ENCODE data around the gene WDR70.

The WDR70 gene

DNA sequence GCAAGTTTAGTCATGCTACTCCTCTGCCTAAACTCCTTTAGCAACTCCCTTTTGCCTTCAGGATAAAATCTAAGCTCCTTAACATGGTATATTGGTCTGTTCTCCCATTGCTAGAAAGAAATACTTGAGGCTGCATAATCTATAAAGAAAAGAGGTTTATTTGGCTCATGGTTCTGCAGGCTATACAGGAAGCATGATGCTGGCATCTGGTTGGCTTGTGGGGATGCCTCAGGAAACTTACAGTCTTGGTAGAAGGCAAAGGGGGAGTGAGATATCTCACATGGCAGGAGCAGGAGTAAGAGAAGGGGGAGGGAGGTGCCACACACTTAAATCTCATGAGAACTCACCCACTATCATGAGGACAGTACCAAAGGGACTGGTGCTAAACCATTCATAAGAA lies 315.7 kb downstream of the WDR70 start:
- no peak for DNase-seq

DNA sequence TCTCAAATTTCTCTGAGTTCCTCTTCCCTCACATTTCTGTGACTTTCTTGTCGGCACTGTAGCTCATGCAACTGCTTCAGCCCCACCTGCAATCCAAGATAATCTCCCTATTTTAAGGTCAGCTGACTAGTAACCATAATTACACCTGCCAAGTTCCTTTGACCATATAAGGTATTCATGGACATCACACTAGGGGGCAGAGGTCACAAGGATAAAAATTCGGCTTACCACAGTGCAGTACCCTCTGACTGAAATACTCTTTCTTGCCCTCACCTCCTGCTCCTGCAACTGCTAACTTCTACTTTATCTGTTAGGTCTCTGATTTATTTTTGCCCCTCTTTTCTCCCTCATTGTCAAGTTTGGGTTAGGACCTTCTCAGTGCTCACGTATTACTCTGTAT lies 316.5 kb downstream of the WDR70 start:
- DNase-seq = no peak

DNA sequence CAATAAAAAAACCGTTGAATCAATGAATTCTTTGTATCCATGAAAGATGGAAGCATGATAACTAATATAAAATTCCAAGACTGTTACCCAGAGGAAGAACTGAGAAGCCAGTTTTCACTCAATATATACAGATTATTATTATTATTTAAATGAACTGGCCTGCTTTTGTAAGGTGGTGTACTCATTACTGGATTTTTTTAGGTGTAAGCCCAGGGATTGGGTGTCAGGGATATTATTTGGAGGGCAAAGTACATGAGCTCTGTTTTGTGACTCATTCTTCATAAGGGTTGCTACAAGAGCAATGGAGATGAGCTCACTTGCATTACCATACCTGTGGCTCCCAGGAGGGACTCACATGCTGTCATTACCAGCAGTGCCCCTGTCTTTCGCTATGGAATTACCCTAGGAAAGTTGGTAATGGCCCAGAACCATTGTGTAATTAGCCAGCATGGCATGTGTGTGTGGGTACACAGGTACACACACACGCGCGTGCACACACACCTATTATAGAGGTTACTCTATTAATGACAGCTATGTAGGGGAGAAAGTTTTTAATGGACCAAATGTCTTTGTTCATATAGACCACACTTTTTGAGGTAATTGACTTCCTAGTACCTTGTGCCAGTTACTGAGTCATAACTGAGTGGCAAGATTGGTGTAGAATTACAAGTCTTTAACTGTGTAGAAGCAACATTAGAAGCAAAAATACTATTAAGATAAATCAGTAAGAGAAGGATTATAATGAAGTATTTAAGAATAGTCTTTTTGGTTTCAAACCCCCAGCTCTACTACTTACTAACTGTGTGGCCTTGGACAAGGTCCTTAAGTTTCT lies 317.3 kb downstream of the WDR70 start:
- no peak for DNase-seq

DNA sequence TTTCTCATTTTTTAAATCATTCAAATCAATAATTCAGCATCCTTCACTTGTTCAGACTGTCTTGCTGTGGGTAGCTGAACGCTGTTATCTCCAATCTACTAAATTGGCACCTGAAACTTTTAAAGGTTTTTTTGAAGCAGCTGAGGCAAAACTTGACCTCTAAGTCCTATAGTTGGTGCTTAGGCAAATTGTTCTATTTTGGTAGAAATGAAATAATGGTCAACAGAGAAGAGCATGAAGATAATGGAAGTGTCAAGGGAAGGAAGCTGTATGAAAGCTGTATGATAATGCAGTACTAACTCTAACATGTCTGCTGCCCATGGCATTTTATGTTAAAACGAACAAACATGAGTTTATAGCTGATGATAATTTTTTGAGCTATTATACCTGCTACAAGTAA lies 322.8 kb downstream of the WDR70 start:
- no peak for DNase-seq

DNA sequence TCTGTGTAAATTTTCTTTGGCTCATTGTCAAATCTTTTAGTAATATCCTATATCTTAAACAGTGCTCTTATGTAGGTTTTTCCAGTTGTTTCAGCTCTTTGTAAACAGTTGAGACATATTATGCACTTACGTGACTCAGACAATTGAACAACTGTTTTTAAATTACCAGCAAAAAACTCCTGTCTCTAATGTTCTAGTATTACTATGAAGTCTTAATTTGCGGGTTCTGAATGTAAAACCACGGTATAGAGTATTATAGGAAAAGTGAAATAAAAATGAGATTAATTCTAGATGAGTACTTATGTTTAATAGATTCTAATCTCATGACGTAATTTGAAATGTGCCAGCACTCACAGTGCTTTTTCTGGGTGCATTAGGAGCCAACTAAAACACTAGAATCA lies 324.7 kb downstream of the WDR70 start:
- DNase-seq = no peak

DNA sequence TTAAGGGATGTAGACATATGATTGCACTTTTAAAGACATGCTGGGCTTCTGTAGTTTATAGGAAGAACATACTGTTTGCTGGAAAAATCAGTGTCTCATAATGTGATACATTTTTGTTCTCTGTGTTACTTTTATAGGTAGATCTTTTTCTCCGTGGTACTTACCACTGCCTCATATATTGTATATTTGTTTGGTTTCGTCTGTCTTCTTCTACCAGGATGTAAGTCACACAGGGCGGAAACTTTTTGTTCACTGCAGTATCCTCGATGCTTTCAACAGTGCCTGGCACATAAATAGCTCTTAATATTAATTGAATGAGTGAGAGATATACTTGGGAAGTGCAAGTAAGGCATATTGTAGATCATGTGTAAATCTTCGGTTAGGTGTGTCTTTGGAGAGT lies 325.3 kb downstream of the WDR70 start:
- DNase-seq = no peak

DNA sequence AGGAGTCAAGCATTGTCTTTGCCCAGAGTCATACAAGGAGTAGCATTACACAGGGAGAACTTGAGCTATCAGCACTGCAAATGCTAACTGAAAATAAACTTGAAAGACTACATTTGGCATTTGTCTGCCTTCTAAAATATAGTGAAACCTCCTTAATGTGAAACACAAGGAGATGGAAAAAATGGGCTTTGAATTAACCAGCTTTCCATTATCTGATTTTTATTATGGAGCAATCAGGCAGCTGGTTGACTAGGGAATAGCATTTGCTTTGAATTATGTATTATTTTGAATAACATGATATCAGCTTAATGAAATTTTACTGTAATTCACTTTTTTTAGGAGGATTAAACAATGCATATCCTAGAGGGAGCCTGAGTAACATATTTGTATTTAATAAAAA lies 329.9 kb downstream of the WDR70 start:
- DNase-seq = no peak

DNA sequence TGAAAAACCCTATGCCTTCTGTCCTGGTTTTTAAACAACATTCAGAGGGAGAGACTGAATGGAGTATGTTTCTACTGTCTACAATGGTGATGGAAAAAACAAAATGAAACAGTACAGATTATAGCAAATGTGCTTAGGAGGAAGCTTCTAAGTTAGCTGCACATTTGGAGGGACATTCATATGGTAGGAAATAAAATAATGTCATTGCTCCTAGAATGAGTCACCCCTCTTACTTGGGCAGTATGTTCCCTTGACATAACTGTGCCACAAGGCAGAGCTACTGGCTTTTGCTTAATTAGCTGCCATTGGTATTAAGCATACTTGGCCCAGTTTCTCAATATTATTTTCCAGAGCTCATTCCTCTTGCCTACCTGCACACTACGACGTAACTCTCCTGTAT lies 331.8 kb downstream of the WDR70 start:
- peak in 1 of 5 experiments; percentile 24 for DNase-seq

DNA sequence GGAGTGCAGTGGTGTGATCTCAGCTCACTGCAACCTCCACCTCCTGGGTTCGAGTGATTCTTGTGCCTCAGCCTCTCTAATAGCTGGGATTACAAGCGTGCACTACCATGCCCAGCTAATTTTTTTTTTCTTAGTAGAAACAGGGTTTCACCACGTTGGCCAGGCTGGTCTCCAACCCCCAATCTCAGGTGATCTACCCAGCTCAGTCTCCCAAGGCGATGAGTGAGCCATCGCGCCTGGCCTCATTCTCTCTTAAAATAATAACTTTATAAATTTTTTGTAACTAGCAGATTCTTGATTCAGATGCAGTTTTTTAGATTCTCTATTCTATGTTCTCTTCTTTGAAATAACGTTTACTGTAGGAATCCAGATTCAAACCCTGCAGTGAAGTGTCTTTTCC lies 333.6 kb downstream of the WDR70 start:
- DNase-seq = no peak

DNA sequence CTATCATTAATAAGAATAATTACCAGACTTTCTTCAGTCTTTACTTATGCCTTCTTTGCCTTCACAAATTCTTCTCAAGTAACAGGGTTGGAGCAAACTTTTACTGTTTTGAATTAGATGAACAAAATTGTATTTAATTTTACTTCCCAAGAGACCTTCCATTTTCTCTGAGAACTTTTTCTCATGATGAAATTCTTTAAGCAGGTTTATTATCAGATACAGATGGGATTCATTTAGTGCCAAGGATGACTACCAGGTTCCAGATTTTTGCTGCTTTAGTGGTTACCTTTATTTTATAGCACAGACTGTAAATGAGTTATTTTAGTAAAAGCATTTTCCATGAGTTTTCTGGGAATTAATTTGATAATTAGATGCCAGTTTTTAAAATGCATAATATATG lies 335.6 kb downstream of the WDR70 start:
- DNase-seq = no peak

DNA sequence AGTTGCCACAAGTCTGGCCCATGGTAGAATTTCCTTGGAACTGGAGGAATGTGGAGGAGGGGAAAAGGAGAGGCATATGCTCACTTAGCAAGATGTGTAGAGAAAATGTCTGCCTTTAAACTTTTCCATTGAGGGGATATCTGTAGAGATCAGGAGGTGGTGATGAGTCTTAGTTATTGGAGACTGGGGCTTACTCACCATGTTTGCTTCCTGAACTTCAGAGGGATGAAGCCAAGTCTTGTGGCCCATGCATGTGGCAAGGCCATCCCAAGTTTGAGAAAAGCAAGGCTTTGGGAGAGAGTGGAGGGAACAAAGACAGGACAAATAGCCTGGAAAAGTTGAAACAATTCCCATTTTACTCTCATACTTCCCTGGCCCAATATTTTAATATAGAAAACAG lies 336.2 kb downstream of the WDR70 start:
- DNase-seq = no peak

DNA sequence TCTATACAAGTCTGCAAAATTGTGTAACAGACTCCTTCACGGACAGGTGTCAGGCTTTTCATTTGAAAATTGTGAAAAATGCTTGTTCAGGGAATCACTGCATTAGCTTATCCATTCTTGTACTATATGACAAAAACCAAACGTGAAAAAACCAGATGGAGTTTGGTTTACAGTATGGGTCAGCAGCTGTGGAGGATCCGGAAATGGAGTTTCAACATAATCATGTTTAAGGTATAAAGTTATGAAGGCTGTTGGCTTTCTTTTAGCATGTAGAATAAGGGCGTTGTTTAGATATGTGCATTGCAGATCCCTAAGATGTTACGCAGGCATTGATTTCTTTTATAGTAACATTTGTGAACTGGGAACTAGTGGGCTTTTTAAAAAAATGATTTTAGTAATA lies 336.9 kb downstream of the WDR70 start:
- DNase-seq = no peak

DNA sequence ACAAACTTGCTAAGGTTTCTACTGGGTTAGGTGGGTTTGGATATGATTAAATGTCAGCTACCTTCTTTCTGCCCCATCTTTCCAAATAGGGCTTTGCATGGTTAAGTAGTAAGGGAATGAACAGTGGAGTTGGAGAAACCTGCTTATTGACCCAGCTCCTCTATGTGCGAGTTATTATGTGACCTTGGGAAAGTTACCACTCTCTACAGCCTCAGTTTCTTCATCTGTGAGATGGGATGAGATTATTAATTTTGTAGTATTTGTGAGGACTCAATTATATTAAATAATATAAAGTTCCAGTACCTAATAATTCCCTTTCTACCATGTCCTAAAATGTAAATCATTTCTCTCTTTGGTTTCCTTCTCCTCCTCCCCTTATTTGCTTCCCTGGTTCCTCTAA lies 337.3 kb downstream of the WDR70 start:
- no peak for DNase-seq

DNA sequence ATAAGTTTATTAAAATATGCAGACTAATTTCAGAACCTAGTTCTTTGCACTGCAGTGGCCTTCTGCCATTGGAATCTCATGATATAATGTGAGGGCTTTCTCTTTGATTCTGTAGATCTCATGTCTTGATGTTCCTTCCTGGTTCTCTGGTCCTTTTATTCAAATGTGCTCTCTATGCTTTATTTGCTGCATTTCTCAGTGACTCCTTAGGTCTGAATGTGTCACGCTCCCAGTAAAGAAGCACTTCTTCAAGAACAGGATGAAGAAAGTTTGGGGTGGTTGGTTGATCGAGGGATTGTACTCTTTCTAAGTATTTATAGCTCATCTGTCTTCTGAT lies 338.1 kb downstream of the WDR70 start:
- DNase-seq = no peak

DNA sequence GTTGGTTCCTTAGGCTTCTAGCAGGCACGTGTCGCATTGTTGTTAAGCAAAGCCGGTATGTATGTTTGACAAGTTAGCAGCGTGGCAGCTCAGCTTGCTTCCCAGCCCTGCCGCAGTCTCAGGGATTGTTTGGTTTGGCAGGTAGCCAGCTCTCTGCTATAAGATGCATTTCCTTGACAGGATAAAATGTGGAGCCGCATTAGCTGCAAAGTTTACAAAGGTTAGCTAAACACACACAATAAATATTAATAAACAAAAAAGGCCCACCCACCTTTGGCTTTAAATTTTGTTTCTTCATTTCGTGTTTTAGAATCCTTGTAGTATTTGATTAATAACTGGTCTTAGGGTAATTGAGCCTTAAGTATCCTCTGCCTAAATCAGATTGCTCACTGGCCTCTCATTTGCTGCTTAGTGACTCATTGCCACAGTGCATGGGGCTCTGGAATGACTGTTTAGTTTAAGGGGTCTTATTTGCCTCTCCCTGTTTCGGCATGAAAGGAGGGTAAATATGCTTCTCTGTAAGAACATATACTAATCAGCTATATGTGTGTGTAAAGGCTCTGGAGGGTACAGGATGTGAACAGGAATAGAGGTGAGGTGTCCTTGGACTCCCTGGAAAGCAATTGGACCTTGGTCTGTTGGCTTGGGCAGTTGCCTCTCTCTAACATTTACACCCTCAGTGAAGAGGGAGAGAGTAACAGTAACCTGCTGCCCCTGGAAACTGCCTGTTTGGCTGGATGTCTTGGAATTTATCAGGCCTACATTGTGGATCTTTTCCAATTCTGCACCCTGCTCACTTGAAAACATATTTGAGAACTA lies 338.7 kb downstream of the WDR70 start:
- DNase-seq = no peak

DNA sequence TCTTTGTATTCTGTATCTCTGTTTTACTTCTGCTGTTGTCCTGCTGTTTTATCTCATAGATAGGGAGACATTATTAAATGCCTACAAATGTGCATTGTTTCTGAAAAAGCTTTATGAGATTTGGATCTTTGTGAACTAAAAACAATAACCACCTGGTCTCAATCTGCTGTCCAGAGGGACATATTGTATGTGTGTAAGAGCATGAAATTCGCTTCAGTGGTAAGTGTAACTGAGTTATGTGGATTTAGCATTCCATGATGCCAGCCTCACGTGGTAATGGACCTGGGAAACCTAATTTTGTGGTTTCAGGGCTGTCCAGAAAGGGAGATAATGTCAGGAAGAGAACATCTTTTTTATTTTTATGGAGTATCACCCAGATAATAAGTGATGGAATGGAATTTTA lies 341.4 kb downstream of the WDR70 start:
- DNase-seq = no peak

DNA sequence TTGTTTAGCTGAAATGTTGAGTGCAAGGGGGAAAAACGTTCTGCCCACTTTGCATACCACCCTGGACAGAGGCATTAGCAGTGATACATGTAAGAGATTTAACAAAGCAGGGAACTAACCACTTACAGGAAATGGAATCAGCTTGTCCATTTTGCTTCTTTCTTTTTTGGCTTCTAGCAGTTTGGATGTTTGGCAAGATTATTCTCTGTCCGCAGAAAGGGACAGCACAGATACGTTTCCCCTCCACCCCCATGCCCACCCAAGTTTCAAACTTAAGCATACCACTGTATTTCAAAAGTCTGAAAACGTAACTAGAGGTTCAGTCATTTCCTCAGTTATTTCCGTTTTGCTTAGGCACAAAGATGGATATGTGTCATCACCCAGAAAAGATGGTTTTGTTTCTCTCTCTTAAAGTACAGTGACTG lies 342.3 kb downstream of the WDR70 start:
- DNase-seq = peak in 1 of 5 experiments; percentile 83

DNA sequence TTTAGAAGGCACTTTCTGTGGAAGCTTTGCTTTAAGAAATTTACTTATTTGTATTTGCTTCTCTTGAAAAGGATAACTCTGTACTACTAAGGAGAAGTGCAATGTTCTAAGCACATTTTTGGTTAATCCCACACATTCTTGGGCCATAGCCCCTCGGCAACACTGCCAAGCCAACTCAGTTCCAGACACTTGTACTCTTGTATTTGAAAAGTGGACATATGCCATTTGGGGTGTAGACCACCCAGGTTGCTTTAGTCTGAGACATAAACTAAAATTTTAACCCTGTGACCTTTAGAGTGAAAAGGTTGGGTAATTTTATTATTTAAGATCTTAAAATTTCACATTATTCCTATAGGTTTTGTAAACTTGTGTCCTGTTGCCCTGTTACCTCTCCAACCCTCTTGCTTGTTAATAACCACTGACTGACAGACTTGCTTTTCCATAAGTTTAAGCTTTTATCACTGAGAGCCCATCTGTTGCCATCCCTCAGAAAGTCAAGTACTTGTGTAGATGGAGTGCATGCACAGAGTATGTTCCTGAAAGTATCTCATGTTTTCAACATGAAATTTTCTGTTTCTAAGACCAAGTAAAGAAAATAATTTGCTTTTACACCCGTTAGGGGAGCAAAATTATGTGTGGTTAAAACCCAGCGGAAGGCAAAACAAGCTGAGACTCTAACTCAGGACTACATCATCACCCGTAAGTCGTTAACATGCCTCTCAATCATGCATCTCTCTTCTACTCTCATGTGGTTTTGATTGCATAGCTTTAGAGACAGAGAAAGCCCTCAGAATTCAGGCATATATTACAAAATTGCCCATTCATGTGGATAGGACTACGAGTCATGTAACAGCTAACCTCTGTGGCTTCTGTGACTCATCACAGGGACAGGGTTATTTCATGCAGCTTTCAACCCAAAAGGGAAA lies 343.4 kb downstream of the WDR70 start:
- DNase-seq = peak in 1 of 5 experiments; percentile 92

DNA sequence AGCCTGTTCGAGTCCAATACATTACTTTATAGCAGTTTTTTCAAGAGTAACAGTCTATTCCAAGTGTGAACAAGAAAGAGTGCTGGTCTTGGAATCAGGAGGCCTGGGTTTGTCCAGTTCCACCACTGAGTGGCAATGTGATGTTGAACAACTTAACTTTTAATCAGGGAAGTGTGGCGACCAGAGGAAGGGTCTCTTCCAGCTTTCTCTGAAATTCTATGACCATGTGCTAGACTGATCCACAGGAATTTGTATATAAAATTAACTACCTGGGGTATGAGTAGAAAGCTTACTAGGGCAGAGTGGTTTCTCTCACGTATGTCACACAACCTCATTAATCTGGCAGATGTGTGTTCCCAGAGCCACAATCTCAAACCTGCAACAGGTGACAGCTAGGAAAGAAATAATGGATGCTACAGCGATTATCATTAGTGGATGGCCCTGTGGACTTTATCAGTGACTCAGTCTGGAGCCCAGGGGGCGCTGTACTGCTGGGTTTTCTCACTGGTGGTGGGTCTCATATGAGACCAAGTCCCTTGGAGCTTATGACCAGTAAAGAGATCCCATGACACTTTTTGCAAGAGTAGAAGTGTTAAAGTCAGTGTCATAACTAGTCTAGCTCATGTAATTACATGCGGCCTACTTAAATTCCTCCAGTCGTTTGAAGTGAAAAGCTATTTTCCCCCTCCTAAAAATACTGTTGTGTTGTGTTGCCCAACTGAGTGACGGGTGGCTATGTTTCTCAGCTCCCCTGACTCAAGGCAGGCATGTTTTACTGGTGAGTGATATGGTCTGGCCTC lies 344.2 kb downstream of the WDR70 start:
- DNase-seq = peak in 1 of 5 experiments; percentile 18

DNA sequence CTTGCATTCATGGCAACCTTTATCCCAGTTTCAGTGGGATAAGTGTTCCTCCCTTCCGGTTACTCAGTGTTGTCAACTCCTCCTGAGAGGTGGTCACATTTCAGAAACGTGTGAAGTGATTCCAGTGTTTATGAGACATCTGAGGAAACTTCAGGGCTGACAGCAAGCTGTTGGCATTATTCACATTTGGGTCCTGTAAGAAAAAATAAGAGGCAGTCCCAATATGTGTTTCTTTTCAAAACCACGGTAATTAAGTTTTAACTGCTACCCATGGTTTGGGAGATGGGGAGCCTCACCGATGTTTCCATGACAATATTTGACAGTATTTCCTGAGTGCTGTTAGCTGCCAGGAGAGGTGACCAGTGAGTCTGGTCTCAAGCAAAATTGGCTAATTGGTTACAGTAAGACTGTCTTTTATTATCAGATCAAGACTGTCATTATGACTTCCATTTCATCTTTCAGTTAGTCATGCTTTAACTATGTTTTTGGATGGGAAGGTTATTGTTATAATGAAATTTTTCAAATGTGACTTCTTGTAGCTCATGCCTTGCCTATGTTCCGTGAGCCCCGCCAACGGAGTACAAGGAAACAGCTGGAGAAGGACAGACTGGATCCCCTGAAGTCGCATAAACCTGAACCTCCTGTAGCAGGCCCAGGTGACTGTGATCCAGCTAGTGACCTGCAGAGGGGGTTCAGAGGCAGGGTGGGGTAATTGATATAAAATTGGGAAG lies 345.4 kb downstream of the WDR70 start:
- no peak for DNase-seq

DNA sequence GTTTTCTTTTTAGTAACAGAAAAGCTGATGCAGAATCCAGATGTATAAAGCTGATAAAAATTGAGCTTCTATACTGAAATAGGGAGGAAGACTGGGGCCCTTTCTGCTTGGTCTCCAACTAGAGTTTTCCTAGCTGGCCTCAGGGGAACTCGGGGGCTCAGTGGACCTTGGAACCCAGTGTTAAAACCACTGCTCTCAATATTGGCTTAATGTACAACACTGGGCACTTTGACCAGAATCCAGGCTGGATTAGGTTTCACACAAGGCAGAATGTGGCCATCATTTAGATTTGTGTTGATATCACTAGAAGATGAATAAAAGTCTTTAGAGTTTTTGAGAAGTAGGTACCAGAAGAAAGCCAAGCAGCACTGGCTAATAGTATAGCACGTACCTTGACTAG lies 346.1 kb downstream of the WDR70 start:
- no peak for DNase-seq

DNA sequence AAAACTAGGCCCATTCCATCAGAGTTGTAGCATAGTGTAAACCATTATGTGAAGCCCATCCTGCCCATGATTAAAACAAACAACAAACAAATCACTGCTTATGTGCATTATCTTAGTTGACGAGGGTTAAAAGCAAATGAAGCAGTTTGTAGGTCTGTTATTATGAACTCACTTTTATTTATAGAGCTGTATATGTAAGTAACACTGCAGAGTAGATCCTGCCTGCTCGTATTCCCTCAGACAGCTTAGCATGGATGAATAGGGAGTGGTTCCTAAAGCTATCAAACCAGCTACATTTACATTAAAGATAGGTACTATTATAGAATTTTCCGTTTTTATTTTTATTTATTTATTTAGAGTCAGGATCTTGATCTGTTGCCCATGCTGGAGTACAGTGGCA lies 348.1 kb downstream of the WDR70 start:
- DNase-seq = no peak
